ENCODE data around the gene HOXA6. TPM values are rescaled to one million over a fixed set of nuclear protein-coding genes. Genes with fewer than 3 reads are reported as not detected.

HOXA6 gene
- total and polyA plus RNA-seq, 2 donors (not counting 3 experiments of a cell fraction or from before 2014, with no cell fraction given): 10.0 to 20.7 TPM

DNA sequence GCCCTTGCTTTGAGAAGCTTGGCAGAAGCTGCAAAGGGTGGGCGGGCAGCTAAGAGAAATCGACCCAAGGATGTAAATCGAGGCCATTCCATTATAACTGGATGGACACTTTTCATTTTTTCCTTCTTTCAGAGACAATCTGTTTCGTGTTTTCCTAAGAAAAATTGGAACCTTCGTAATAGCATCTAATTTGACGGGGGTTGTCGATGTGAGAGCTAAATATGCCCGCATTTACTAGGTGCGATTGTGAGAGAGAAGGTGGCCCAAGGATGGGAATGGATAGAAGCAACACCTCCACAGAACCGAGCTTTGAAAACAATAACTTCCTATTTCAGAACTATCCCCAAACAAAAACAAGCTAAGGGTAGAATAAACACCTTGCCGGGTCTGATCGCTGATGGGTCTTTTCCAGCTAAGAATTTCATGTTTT is 16.2 kb downstream of the HOXA6 start:
- TF ChIP-seq JUN (IDR thresholded peaks at IDR 0.05; ENCODE audit: borderline replicate concordance, insufficient read depth, insufficient read length, low read depth) (no peak), GATA2 (IDR thresholded peaks at IDR 0.05; ENCODE audit: insufficient read depth, insufficient read length, low read depth, low read length) (no peak), POLR2AphosphoS5 (IDR thresholded peaks at IDR 0.05; ENCODE audit: insufficient read depth, low read depth, low read length) (no peak), FOS (IDR thresholded peaks at IDR 0.05; ENCODE audit: borderline replicate concordance, insufficient read depth, low read length) (no peak), MYC (IDR thresholded peaks at IDR 0.05; ENCODE audit: low read depth, low read length) (no peak), POLR2A (IDR thresholded peaks at IDR 0.05; ENCODE audit: low read depth, low read length) (no peak)
- POLR2A ChIA-PET: interaction anchor here (0.7 to 1.6 kb wide), 4 partner anchors 17 to 443 kb away, joined by 3 to 6 read pairs (median 4); partner anchors contain the start of gene SKAP2
- Histone ChIP-seq H2AFZ (ENCODE audit: low read depth, low read length) (no peak overlapping the region), H3K4me3 (replicated peaks in 1 of 3; ENCODE audit: insufficient read depth in 1 of 3, low read depth in 1 of 3, low read length in 3 of 3) (peak overlapping the region in 2 of 3 experiments; percentile 40 to 60), H3K79me2 (ENCODE audit: control insufficient read depth, insufficient read depth, low read length) (peaks cover 73% of the 10 kb centered on the region), H4K20me1 (replicated peaks; ENCODE audit: control insufficient read depth, extremely low read depth, insufficient read depth, low read length) (no peaks in the 10 kb centered on the region), H3K36me3 (ENCODE audit: control insufficient read depth in 2 of 2, extremely low read depth in 1 of 2, insufficient read depth in 2 of 2, low read length in 2 of 2) (peaks cover 0 to 11% of the 10 kb centered on the region in 2 experiments), H3K9me1 (replicated peaks; ENCODE audit: control insufficient read depth, extremely low read depth, insufficient read depth, low read length) (no peaks in the 10 kb centered on the region), H3K9ac (replicated peaks; ENCODE audit: extremely low read depth, insufficient read depth, low read length) (peak overlapping the region; percentile 36), H3K27ac (ENCODE audit: insufficient read depth, low read depth, low read length) (peak overlapping the region; percentile 67), H3K27me3 (ENCODE audit: control insufficient read depth in 2 of 2, insufficient read depth in 2 of 2, low read length in 2 of 2) (no peaks in the 10 kb centered on the region), H3K4me2 (ENCODE audit: insufficient read depth, low read length) (peak overlapping the region; percentile 46), H3K4me1 (ENCODE audit: control insufficient read depth, extremely low read depth, insufficient read depth, low read length) (peaks cover 65% of the 10 kb centered on the region), H3K9me3 (replicated peaks; ENCODE audit: control insufficient read depth, insufficient read depth, low read length) (no peaks in the 10 kb centered on the region)
- intact Hi-C loops (cut with micrococcal nuclease) (no loop called here), dilution Hi-C loops (cut with MboI; ENCODE audit: extremely low pct_ligation_motif_present, low sequenced_read_pairs) (no loop called here)
- CTCF ChIA-PET: interaction anchor here (0.9 to 2.7 kb wide), 17 partner anchors 10 to 762 kb away, joined by 3 to 16 read pairs (median 6); partner anchors contain the start of gene HOXA5
- FAIRE-seq (no peak), DNase-seq (ENCODE audit: low read depth, low spot score) (peak; percentile 37)
- BruUV-seq (replicated peaks): TSS peak; percentile 77

Measured in endothelial cell of umbilical vein (primary cell).